Lower leg skin (tissue), 4 donors: Measurements from ENCODE around the gene RERE. TPM values are rescaled to one million over a fixed set of nuclear protein-coding genes. Genes with fewer than 3 reads are reported as not detected.
"Not testable (repeated sequence)": the region's sequence is repeated elsewhere in the genome, so short reads cannot be mapped to it uniquely, and the experiment has no call there.

Experiments
- DNase-seq, 2 donors: peaks; one replicate each; pipeline ENCODE4 v3.0.0-alpha.2; 2019; ENCODE audit warnings: low spot score in 2 of 2
- H3K4me3 ChIP-seq: fragments of 200-600 bp; sonication (generic); 2 replicates; pipeline ENCODE4 v1.5.1; 2017; ENCODE audit warnings: mild to moderate bottlenecking, low read depth; ENCODE audit not compliant: poor library complexity, severe bottlenecking
- CTCF ChIP-seq, 3 donors: fragments of 450-650 bp; IDR thresholded peaks; one replicate each; pipeline ENCODE4 v1.5.1; 2016; ENCODE audit warnings: antibody characterized with exemption in 3 of 3, mild to moderate bottlenecking in 3 of 3, moderate library complexity in 2 of 3
- POLR2A ChIP-seq, 2 donors: fragments of 450-650 bp; IDR thresholded peaks; one replicate each; pipeline ENCODE4 v1.6.1; 2016 to 2017; ENCODE audit warnings: antibody characterized with exemption in 2 of 2, mild to moderate bottlenecking in 1 of 2, moderate library complexity in 1 of 2
- WGBS, 2 donors: methylation state at CpG; one replicate each; pipeline ENCODE4 v1.1.5; 2018; 5-methylcytosine and 5-hydroxymethylcytosine counted together
- intact Hi-C: fragments of 100-400 bp; cut with DNase I; formaldehyde crosslinking; loops from one replicate; pipeline ENCODE4 v1.15.0; 2023; ENCODE audit warnings: low total_unique reads
- total RNA-seq, 4 donors: library from RNA; depleted of rRNA; stranded (reverse); fragments of >200 nt; gene quantifications; one replicate each; pipeline ENCODE4 v1.1.0, GENCODE V29; 2016

Gene RERE
- total RNA-seq, 4 donors from 2014 or later = 41.0 to 84.9 (median 76.8) TPM

GRCh38 chr1:8790987-8791386, 26.5 kb downstream of the RERE start:
- DNase-seq = no peak

GRCh38 chr1:8790478-8790877, 27.0 kb downstream of the RERE start:
- H3K4me3 ChIP-seq = no peak overlapping the region
- WGBS, 2 donors = 95 to 96% methylated on average over 6 of the region's 6 CpGs
- intact Hi-C loops = no loop called here
- peak in 1 of 2 donors; percentile 31 for DNase-seq
- TF ChIP-seq POLR2A (IDR thresholded peaks at IDR 0.05) = no peak
- no peak for TF ChIP-seq CTCF (IDR thresholded peaks at IDR 0.05)

More at GRCh38 chr1:8790987-8791386, 26.5 kb downstream of the RERE start:
- 69 to 91% methylated on average over 1 of the region's 1 CpG for WGBS, 2 donors
- H3K4me3 ChIP-seq = no peak overlapping the region
- TF ChIP-seq POLR2A (IDR thresholded peaks at IDR 0.05) (no peak), CTCF (IDR thresholded peaks at IDR 0.05) (no peak)
- intact Hi-C loops = no loop called here

- H3K4me3 ChIP-seq = no peak overlapping the region
- TF ChIP-seq POLR2A (IDR thresholded peaks at IDR 0.05) = no peak
- TF ChIP-seq CTCF (IDR thresholded peaks at IDR 0.05) = no peak
- DNase-seq = peak in 1 of 2 donors; percentile 49
- intact Hi-C loops = no loop called here
- 60 to 62% methylated on average over 11 of the region's 11 CpGs for whole genome bisulfite sequencing, 2 donors
Measured at GRCh38 chr1:8789314-8790214, 27.9 kb downstream of the RERE start.

GRCh38 chr1:8787218-8787617, 30.2 kb downstream of the RERE start:
- no peak for TF ChIP-seq CTCF (IDR thresholded peaks at IDR 0.05)
- no peak overlapping the region for H3K4me3 ChIP-seq
- intact Hi-C loops = no loop called here
- DNase-seq = peak in 1 of 2 donors; percentile 53
- WGBS, 2 donors = 94 to 95% methylated on average over 3 of the region's 3 CpGs

GRCh38 chr1:8786204-8786603, 31.2 kb downstream of the RERE start:
- WGBS, 2 donors = 93 to 94% methylated on average over 4 of the region's 4 CpGs
- intact Hi-C loops, H3K4me3 ChIP-seq, DNase-seq: not testable (repeated sequence)

GRCh38 chr1:8782955-8783354, 34.5 kb downstream of the RERE start:
- intact Hi-C loops = no loop called here
- TF ChIP-seq POLR2A (IDR thresholded peaks at IDR 0.05) (no peak), CTCF (IDR thresholded peaks at IDR 0.05) (no peak)
- 95 to 97% methylated on average over 2 of the region's 2 CpGs for WGBS, 2 donors
- DNase-seq = no peak
- H3K4me3 ChIP-seq = no peak overlapping the region
